Endodermal cell (in vitro differentiated cells): ENCODE data around the gene RIF1. TPM values are rescaled to one million over a fixed set of nuclear protein-coding genes. Genes with fewer than 3 reads are reported as not detected.
A peak's percentile ranks its signal among the peaks of the same experiment; 100 is the strongest.

Experiments
- DNase-seq: peaks from one replicate; pipeline ENCODE4 v3.0.0-alpha.2; 2017
- H3K27ac ChIP-seq: 2 replicates; pipeline ENCODE4 v1.5.1; 2013; ENCODE audit warnings: mild to moderate bottlenecking, low read depth, low read length, moderate library complexity
- H3K27me3 ChIP-seq: 2 replicates; pipeline ENCODE4 v1.6.1; 2013; ENCODE audit warnings: mild to moderate bottlenecking, low read length, moderate library complexity; ENCODE audit not compliant: insufficient read depth, control insufficient read depth, poor library complexity, severe bottlenecking
- H3K36me3 ChIP-seq: 2 replicates; pipeline ENCODE4 v1.7.0; 2013; ENCODE audit warnings: mild to moderate bottlenecking, low read length, moderate library complexity; ENCODE audit not compliant: control insufficient read depth, insufficient read depth
- H3K4me1 ChIP-seq: one replicate; pipeline ENCODE4 v1.7.0; 2013; ENCODE audit warnings: low read length; ENCODE audit not compliant: control insufficient read depth, insufficient read depth
- H3K4me3 ChIP-seq: 2 replicates; pipeline ENCODE4 v1.5.1; 2013; ENCODE audit warnings: mild to moderate bottlenecking, low read length, moderate library complexity
- H3K9ac ChIP-seq: 2 replicates; pipeline ENCODE4 v1.6.1; 2013; ENCODE audit warnings: mild to moderate bottlenecking, low read length, moderate library complexity; ENCODE audit not compliant: poor library complexity, severe bottlenecking; ENCODE audit errors: extremely low read depth
- H3K9me3 ChIP-seq: 2 replicates; pipeline ENCODE4 v1.6.1; 2013; ENCODE audit warnings: mild to moderate bottlenecking, low read length, moderate library complexity; ENCODE audit not compliant: control insufficient read depth
- H3K27ac Mint-ChIP-seq: 2 replicates; pipeline ENCODE4 v1.8.0; 2020; ENCODE audit warnings: mixed read lengths
- H3K27me3 Mint-ChIP-seq: 2 replicates; pipeline ENCODE4 v1.8.0; 2021; ENCODE audit warnings: mild to moderate bottlenecking, mixed read lengths; ENCODE audit not compliant: insufficient read depth
- H3K36me3 Mint-ChIP-seq: 2 replicates; pipeline ENCODE4 v1.8.0; 2020; ENCODE audit warnings: low read depth, mixed read lengths
- H3K4me1 Mint-ChIP-seq: 2 replicates; pipeline ENCODE4 v1.8.0; 2020; ENCODE audit warnings: mixed read lengths
- H3K4me3 Mint-ChIP-seq: 2 replicates; pipeline ENCODE4 v1.8.0; 2020; ENCODE audit warnings: mild to moderate bottlenecking, moderate library complexity, mixed read lengths
- H3K9me3 Mint-ChIP-seq: 2 replicates; pipeline ENCODE4 v1.8.0; 2020; ENCODE audit warnings: mild to moderate bottlenecking, mixed read lengths
- CTCF ChIP-seq: fragments of 200-600 bp; sonication (generic); conservative IDR thresholded peaks from 2 replicates; pipeline ENCODE4 v1.5.0; 2021; ENCODE audit warnings: antibody characterized with exemption, mild to moderate bottlenecking
- WGBS, 2 experiments: methylation state at CpG; one replicate each; pipeline versions ENCODE4 v1.1.5 to v1.1.7; 2013; ENCODE audit warnings: missing lambda C conversion rate in 2 of 2, mixed read lengths in 1 of 2; ENCODE audit not compliant: insufficient coverage in 1 of 2, insufficient read length in 1 of 2; 5-methylcytosine and 5-hydroxymethylcytosine counted together
- total RNA-seq, 2 donors: library from RNA; stranded (reverse); fragmentation: NEBNext Ultra II Directional in 1 of 2; extraction: Animal tissue kit (Norgen Biotek cat#: 25700) in 1 of 2; gene quantifications; 2 replicates in 1 of 2; 3 replicates in 1 of 2; pipeline ENCODE4 v1.2.1, GENCODE V29; 2021

RIF1 gene
- total RNA-seq, 2 donors from 2014 or later = 64.3 to 66.7 TPM

- Histone ChIP-seq H3K27me3 (no peaks in the 10 kb centered on the region), H3K36me3 (no peaks in the 10 kb centered on the region), H3K4me3 (no peak overlapping the region), H3K4me1 (no peaks in the 10 kb centered on the region), H3K27ac (no peak overlapping the region), H3K9ac (no peak overlapping the region), H3K9me3 (peaks cover 4% of the 10 kb centered on the region)
- Mint-ChIP-seq H3K4me1 (no peaks in the 10 kb centered on the region), H3K4me3 (no peak overlapping the region), H3K27ac (no peak overlapping the region), H3K36me3 (no peaks in the 10 kb centered on the region), H3K9me3 (peaks cover 3% of the 10 kb centered on the region), H3K27me3 (no peaks in the 10 kb centered on the region)
- 86 to 92% methylated on average over 3 to 4 of the region's 4 CpGs for WGBS, 2 experiments
- DNase-seq = no peak
- no peak for TF ChIP-seq CTCF
Measured at GRCh38 chr2:151405376-151405775, 4.3 kb upstream of the RIF1 start.

- H3K4me3 ChIP-seq = no peak overlapping the region
- peaks cover 3% of the 10 kb centered on the region for H3K9me3 Mint-ChIP-seq
Measured at GRCh38 chr2:151407281-151407680, 2.4 kb upstream of the RIF1 start.

GRCh38 chr2:151408788-151409600 is 708 bp upstream of the RIF1 start:
- 85 to 90% methylated on average over 18 to 25 of the region's 25 CpGs for WGBS, 2 experiments
- DNase-seq = peak; percentile 75
- peaks cover 20% of the 10 kb centered on the region for H3K36me3 Mint-ChIP-seq
- Histone ChIP-seq H3K4me3 (peak overlapping the region; percentile 100), H3K27ac (no peak overlapping the region), H3K9me3 (peaks cover 4% of the 10 kb centered on the region), H3K27me3 (no peaks in the 10 kb centered on the region), H3K36me3 (peaks cover 25% of the 10 kb centered on the region), H3K4me1 (no peaks in the 10 kb centered on the region), H3K9ac (no peak overlapping the region)
- peaks cover 6% of the 10 kb centered on the region for H3K4me1 Mint-ChIP-seq
- peak overlapping the region; percentile 98 for H3K27ac Mint-ChIP-seq
- H3K4me3 Mint-ChIP-seq = peak overlapping the region; percentile 100
- peaks cover 3% of the 10 kb centered on the region for H3K9me3 Mint-ChIP-seq
- TF ChIP-seq CTCF = no peak
- H3K27me3 Mint-ChIP-seq = no peaks in the 10 kb centered on the region

More at GRCh38 chr2:151407281-151407680, 2.4 kb upstream of the RIF1 start:
- TF ChIP-seq CTCF = no peak
- H3K36me3 ChIP-seq = peaks cover 8% of the 10 kb centered on the region
- Mint-ChIP-seq H3K4me3 (no peak overlapping the region), H3K27ac (no peak overlapping the region), H3K4me1 (peaks cover 6% of the 10 kb centered on the region), H3K36me3 (peaks cover 8% of the 10 kb centered on the region), H3K27me3 (no peaks in the 10 kb centered on the region)
- peaks cover 4% of the 10 kb centered on the region for H3K9me3 ChIP-seq
- no peak overlapping the region for H3K9ac ChIP-seq
- no peaks in the 10 kb centered on the region for H3K27me3 ChIP-seq
- H3K27ac ChIP-seq = no peak overlapping the region
- no peaks in the 10 kb centered on the region for H3K4me1 ChIP-seq
- DNase-seq = no peak
